ENCODE results near the gene ZC2HC1B. TPM values are rescaled to one million over a fixed set of nuclear protein-coding genes. Genes with fewer than 3 reads are reported as not detected.

The ZC2HC1B gene
- total and polyA plus RNA-seq, 2 donors (not counting 1 experiment from before 2014, with no cell fraction given) = not detected

DNA sequence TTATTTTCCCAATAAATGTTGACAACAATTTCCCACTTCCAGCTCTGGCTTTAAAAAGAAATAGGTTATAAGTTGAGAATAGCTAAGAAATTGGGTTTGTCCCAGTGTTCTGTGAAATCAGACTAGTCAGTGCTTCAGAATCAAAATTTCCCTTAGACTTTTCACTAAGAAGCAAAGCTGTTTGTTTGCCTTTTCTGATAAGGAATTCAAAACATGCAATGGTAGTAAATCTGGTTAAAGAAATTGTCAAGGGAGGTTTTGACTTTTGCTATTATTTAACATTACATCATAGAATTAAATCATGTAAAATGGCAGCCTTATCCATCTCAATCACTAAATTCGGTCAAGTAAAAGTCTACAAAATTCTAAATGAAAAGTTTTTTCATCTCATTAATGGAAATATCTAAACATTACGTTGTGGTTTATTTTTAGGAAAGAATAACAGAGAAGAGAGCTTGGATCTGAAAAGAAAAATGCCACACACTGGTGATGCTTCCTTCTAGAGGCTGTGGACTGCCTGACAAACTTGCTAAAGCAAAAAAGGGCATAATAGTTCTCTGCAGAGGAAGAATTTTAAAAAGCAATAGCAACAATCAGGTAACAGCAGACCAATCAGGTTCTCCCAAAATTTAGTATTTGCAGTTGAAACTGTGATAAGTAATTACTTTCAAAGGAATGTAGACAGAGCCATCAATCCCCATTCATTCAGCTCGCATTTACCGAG lies 107.4 kb downstream of the ZC2HC1B start:
- no peak overlapping the region for H2AFZ ChIP-seq (ENCODE audit: low read length)
- no peaks in the 10 kb centered on the region for H3K4me1 ChIP-seq (ENCODE audit: control insufficient read depth, extremely low read depth, insufficient read depth, low read length)
- no peaks in the 10 kb centered on the region for H3K9me3 ChIP-seq (ENCODE audit: control insufficient read depth, insufficient read depth, low read depth, low read length)
- no peak overlapping the region for H3K9ac ChIP-seq (ENCODE audit: insufficient read depth, low read length)
- no peaks in the 10 kb centered on the region for H3K36me3 ChIP-seq (ENCODE audit: control insufficient read depth, insufficient read depth, low read length)
- DNase-seq (ENCODE audit: low read depth in 2 of 2) = no peak
- H3K4me3 ChIP-seq (replicated peaks in 1 of 4; ENCODE audit: control extremely low read depth in 1 of 4, insufficient read depth in 1 of 4, low read depth in 3 of 4, low read length in 4 of 4) = no peak overlapping the region
- H3K27ac ChIP-seq (ENCODE audit: insufficient read depth, low read length) = no peak overlapping the region
- no peaks in the 10 kb centered on the region for H4K20me1 ChIP-seq (ENCODE audit: control insufficient read depth, extremely low read depth, insufficient read depth, low read length)
- H3K79me2 ChIP-seq (ENCODE audit: control insufficient read depth, insufficient read depth, low read length) = no peaks in the 10 kb centered on the region
- H3K4me2 ChIP-seq (ENCODE audit: extremely low read depth, insufficient read depth, low read length) = no peak overlapping the region
- TF ChIP-seq, protein P1, sequence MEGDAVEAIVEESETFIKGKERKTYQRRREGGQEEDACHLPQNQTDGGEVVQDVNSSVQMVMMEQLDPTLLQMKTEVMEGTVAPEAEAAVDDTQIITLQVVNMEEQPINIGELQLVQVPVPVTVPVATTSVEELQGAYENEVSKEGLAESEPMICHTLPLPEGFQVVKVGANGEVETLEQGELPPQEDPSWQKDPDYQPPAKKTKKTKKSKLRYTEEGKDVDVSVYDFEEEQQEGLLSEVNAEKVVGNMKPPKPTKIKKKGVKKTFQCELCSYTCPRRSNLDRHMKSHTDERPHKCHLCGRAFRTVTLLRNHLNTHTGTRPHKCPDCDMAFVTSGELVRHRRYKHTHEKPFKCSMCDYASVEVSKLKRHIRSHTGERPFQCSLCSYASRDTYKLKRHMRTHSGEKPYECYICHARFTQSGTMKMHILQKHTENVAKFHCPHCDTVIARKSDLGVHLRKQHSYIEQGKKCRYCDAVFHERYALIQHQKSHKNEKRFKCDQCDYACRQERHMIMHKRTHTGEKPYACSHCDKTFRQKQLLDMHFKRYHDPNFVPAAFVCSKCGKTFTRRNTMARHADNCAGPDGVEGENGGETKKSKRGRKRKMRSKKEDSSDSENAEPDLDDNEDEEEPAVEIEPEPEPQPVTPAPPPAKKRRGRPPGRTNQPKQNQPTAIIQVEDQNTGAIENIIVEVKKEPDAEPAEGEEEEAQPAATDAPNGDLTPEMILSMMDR (conservative IDR thresholded peaks at IDR 0.05 in 1 of 2, IDR thresholded peaks at IDR 0.05 in 1 of 2; ENCODE audit: low read depth in 1 of 2, low read length in 2 of 2) = no peak
- no peak for TF ChIP-seq EZH2 (IDR thresholded peaks at IDR 0.05; ENCODE audit: low read length, missing control alignments)
- H3K27me3 ChIP-seq (ENCODE audit: control insufficient read depth, insufficient read depth, low read length) = no peaks in the 10 kb centered on the region

DNA sequence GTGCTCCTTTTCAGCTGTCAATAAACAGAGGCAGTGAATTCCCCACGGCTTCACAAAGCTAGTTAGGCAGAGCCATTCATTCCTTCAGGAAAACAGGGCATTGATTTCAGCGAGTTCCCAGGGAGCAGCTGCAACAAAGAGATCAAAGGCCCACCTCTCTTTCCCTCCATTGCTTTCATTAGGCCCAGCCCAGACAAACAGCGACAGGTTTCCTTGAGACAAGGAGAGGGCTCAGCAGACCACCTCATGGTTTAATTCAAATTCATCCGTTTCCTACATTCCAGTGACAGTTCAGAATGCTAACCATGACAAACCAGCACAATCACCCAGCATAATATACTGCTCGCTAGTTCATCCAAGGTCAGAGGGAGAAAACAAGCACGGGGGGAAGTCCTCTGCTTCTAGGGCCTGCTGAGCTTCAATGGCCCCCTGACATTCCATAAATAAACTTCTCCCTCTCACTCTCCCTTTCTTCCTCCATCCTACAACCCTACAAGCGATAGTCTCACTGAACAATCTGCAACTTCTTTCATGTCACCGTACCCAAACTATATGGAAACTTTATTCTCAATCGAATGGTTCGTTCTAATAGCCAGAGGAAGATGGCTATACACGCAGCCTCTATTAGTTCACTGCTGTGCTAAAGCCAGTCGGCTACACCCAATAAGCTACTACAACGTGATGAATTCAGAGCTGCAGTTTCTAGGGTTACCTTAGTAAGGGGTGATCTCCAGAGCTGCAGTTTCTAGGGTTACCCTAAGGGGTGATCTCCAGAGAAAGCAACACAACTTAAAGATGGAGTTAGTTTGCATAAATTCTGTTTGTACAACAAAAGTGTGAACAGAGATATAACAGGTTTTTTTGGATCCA lies 109.1 kb downstream of the ZC2HC1B start:
- Histone ChIP-seq H3K27ac (ENCODE audit: insufficient read depth, low read length) (no peak overlapping the region), H3K27me3 (ENCODE audit: control insufficient read depth, insufficient read depth, low read length) (no peaks in the 10 kb centered on the region), H3K36me3 (ENCODE audit: control insufficient read depth, insufficient read depth, low read length) (no peaks in the 10 kb centered on the region), H2AFZ (ENCODE audit: low read length) (no peak overlapping the region), H3K9me3 (ENCODE audit: control insufficient read depth, insufficient read depth, low read depth, low read length) (no peaks in the 10 kb centered on the region), H3K79me2 (ENCODE audit: control insufficient read depth, insufficient read depth, low read length) (no peaks in the 10 kb centered on the region), H3K9ac (ENCODE audit: insufficient read depth, low read length) (no peak overlapping the region), H3K4me3 (replicated peaks in 1 of 4; ENCODE audit: control extremely low read depth in 1 of 4, insufficient read depth in 1 of 4, low read depth in 3 of 4, low read length in 4 of 4) (no peak overlapping the region), H4K20me1 (ENCODE audit: control insufficient read depth, extremely low read depth, insufficient read depth, low read length) (no peaks in the 10 kb centered on the region), H3K4me1 (ENCODE audit: control insufficient read depth, extremely low read depth, insufficient read depth, low read length) (no peaks in the 10 kb centered on the region), H3K4me2 (ENCODE audit: extremely low read depth, insufficient read depth, low read length) (no peak overlapping the region)
- TF ChIP-seq, protein P1 (conservative IDR thresholded peaks at IDR 0.05 in 1 of 2, IDR thresholded peaks at IDR 0.05 in 1 of 2; ENCODE audit: low read depth in 1 of 2, low read length in 2 of 2) = no peak
- TF ChIP-seq EZH2 (IDR thresholded peaks at IDR 0.05; ENCODE audit: low read length, missing control alignments) = no peak
- no peak for DNase-seq (ENCODE audit: low read depth in 2 of 2)

DNA sequence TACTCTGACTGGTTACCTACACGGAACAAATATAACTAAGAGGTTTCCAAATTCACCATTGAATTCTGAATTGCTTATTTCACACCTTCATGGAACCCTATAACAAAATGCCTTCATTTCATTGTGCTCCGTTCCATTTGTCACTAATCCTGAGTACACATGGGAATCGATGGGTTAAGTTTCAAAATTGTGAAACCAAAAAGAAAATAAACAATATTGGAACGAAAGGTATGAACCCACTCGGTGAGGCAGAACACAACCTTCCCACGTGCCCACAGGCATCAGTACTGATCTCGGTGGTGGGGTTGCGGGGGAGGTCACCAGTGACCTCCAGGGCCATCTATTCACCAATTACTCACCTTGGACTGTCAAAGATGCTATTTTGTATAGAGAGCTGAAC lies 109.8 kb downstream of the ZC2HC1B start:
- no peaks in the 10 kb centered on the region for H3K27me3 ChIP-seq (ENCODE audit: control insufficient read depth, insufficient read depth, low read length)
- H3K9me3 ChIP-seq (ENCODE audit: control insufficient read depth, insufficient read depth, low read depth, low read length) = no peaks in the 10 kb centered on the region
- H3K9ac ChIP-seq (ENCODE audit: insufficient read depth, low read length) = no peak overlapping the region
- no peaks in the 10 kb centered on the region for H3K79me2 ChIP-seq (ENCODE audit: control insufficient read depth, insufficient read depth, low read length)
- no peak overlapping the region for H2AFZ ChIP-seq (ENCODE audit: low read length)
- H3K4me2 ChIP-seq (ENCODE audit: extremely low read depth, insufficient read depth, low read length) = no peak overlapping the region
- no peak overlapping the region for H3K4me3 ChIP-seq (replicated peaks in 1 of 4; ENCODE audit: control extremely low read depth in 1 of 4, insufficient read depth in 1 of 4, low read depth in 3 of 4, low read length in 4 of 4)
- DNase-seq (ENCODE audit: low read depth in 2 of 2) = no peak
- TF ChIP-seq, protein P1 (conservative IDR thresholded peaks at IDR 0.05 in 1 of 2, IDR thresholded peaks at IDR 0.05 in 1 of 2; ENCODE audit: low read depth in 1 of 2, low read length in 2 of 2) = no peak
- TF ChIP-seq EZH2 (IDR thresholded peaks at IDR 0.05; ENCODE audit: low read length, missing control alignments) = no peak
- no peak overlapping the region for H3K27ac ChIP-seq (ENCODE audit: insufficient read depth, low read length)
- no peaks in the 10 kb centered on the region for H3K4me1 ChIP-seq (ENCODE audit: control insufficient read depth, extremely low read depth, insufficient read depth, low read length)
- no peaks in the 10 kb centered on the region for H4K20me1 ChIP-seq (ENCODE audit: control insufficient read depth, extremely low read depth, insufficient read depth, low read length)
- no peaks in the 10 kb centered on the region for H3K36me3 ChIP-seq (ENCODE audit: control insufficient read depth, insufficient read depth, low read length)
